MG63 (cell line): ENCODE measurements around the gene MPL. TPM values are rescaled to one million over a fixed set of nuclear protein-coding genes. Genes with fewer than 3 reads are reported as not detected.
A peak's percentile ranks its signal among the peaks of the same experiment; 100 is the strongest.

Experiments
- DNase-seq: peaks from one replicate; pipeline ENCODE4 v3.0.0-alpha.2; 2020
- H3K27me3 ChIP-seq: fragments of 250-450 bp; sonication (Bioruptor Pico); 2 replicates; pipeline ENCODE4 v1.5.1; 2020; ENCODE audit warnings: mild to moderate bottlenecking, moderate library complexity
- H3K36me3 ChIP-seq: fragments of 250-450 bp; sonication (Bioruptor Pico); 2 replicates; pipeline ENCODE4 v1.5.1; 2020; ENCODE audit warnings: mild to moderate bottlenecking, moderate library complexity
- H3K4me3 ChIP-seq: fragments of 250-450 bp; sonication (Bioruptor Pico); 2 replicates; pipeline ENCODE4 v1.5.1; 2020; ENCODE audit warnings: mild to moderate bottlenecking, moderate library complexity
- H3K9me3 ChIP-seq: fragments of 250-450 bp; sonication (Bioruptor Pico); 2 replicates; pipeline ENCODE4 v1.5.1; 2020; ENCODE audit warnings: mild to moderate bottlenecking, moderate library complexity
- total RNA-seq: library from RNA; depleted of rRNA; stranded (reverse); fragments of >200 nt; shearing (Covaris generic); gene quantifications from 2 replicates; pipeline ENCODE4 v1.2.3, GENCODE V29; 2014; ENCODE audit warnings: low replicate concordance; rRNA removed

Gene MPL
- not detected in 2 replicates for total RNA-seq

DNA sequence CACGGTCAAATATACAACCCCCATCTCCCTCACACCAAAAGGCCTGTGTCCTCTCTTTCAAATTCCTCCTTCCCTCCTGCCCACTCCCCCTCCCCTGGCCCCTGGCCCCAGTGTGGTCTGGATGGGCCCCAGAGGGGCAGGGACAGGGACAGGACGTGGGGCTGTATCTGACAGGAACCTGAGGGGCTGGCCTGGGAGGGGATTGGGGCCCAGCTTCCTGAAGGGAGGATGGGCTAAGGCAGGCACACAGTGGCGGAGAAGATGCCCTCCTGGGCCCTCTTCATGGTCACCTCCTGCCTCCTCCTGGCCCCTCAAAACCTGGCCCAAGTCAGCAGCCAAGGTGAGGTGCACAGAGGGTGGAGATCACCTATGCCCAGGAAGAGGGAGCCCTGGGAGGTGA, at the start of gene MPL:
Gene MPL, plus strand, starts transcription at position 231 of the 400 bp plus-strand sequence. Its CDS starts 31 bp downstream, at position 262.
- Histone ChIP-seq H3K27me3 (no peaks in the 10 kb centered on the region), H3K4me3 (no peak within 1 kb of the TSS), H3K36me3 (no peaks in the 10 kb centered on the region), H3K9me3 (no peaks in the 10 kb centered on the region)
- no peak for DNase-seq

GRCh38 chr1:43288058-43288784, 49.4 kb upstream of the MPL start:
- Histone ChIP-seq H3K9me3 (no peaks in the 10 kb centered on the region), H3K4me3 (no peak overlapping the region), H3K36me3 (no peaks in the 10 kb centered on the region), H3K27me3 (no peaks in the 10 kb centered on the region; the same call in 1 of the 2 replicates)
- DNase-seq = no peak

GRCh38 chr1:43288785-43289706, 48.6 kb upstream of the MPL start:
- DNase-seq = no peak
- no peaks in the 10 kb centered on the region; the same call in 1 of the 2 replicates for H3K27me3 ChIP-seq
- no peaks in the 10 kb centered on the region for H3K9me3 ChIP-seq
- no peak overlapping the region for H3K4me3 ChIP-seq
- H3K36me3 ChIP-seq = no peaks in the 10 kb centered on the region

DNA sequence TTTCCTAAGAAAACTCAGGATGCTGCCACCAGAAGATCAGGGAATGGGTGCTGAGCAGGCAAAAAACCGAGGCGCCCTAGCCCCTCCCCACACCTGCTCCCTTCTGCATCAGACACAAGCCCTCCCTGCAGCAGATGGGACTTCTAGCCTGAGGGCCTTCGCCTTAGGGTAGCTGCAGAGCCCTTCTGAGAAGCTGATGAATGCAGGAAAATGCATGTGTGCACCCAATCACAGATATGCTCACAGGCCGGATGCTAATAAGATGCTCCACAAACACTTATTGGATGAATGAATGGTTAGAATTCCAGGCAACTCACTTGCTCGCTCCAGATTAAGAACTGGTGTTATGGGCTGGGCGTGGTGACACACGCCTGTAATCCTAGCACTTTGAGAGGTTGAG, 45.4 kb upstream of the MPL start:
- no peak for DNase-seq
- no peaks in the 10 kb centered on the region for H3K36me3 ChIP-seq
- H3K4me3 ChIP-seq = no peak overlapping the region
- no peaks in the 10 kb centered on the region for H3K9me3 ChIP-seq
- H3K27me3 ChIP-seq = no peaks in the 10 kb centered on the region; the same call in 1 of the 2 replicates

DNA sequence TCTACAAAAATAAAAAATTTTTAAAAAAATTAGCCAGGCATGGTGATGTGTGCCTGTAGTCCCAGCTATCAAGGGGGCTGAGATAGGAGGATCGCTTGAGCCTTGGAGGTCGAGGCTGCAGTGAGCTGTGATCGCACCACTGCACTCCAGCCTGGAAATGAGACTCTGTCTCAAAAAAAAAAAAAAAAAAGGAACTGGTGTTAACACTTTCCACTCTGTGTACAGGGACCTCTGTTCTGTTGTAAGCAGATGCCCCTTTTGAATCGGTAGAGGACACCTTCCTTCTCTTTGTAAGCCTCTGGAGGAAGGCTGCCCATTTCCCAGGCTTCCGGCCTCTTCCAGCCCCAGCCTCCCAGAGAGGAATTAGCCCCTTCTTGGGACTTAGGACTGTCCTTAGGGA, 44.9 kb upstream of the MPL start:
- Histone ChIP-seq H3K9me3 (no peaks in the 10 kb centered on the region), H3K27me3 (no peaks in the 10 kb centered on the region; the same call in 1 of the 2 replicates), H3K4me3 (no peak overlapping the region), H3K36me3 (no peaks in the 10 kb centered on the region)
- no peak for DNase-seq

GRCh38 chr1:43293176-43293575, 44.4 kb upstream of the MPL start:
- DNase-seq = no peak
- Histone ChIP-seq H3K27me3 (no peaks in the 10 kb centered on the region; the same call in 1 of the 2 replicates), H3K4me3 (no peak overlapping the region), H3K9me3 (no peaks in the 10 kb centered on the region), H3K36me3 (no peaks in the 10 kb centered on the region)

GRCh38 chr1:43293896-43294760, 43.5 kb upstream of the MPL start:
- no peak for DNase-seq
- Histone ChIP-seq H3K4me3 (no peak overlapping the region), H3K27me3 (no peaks in the 10 kb centered on the region), H3K9me3 (no peaks in the 10 kb centered on the region), H3K36me3 (no peaks in the 10 kb centered on the region)

- no peaks in the 10 kb centered on the region for H3K27me3 ChIP-seq
- no peak for DNase-seq
- H3K4me3 ChIP-seq = no peak overlapping the region
- H3K9me3 ChIP-seq = no peaks in the 10 kb centered on the region
- no peaks in the 10 kb centered on the region for H3K36me3 ChIP-seq
Measured at GRCh38 chr1:43294761-43295160, 42.9 kb upstream of the MPL start.

DNA sequence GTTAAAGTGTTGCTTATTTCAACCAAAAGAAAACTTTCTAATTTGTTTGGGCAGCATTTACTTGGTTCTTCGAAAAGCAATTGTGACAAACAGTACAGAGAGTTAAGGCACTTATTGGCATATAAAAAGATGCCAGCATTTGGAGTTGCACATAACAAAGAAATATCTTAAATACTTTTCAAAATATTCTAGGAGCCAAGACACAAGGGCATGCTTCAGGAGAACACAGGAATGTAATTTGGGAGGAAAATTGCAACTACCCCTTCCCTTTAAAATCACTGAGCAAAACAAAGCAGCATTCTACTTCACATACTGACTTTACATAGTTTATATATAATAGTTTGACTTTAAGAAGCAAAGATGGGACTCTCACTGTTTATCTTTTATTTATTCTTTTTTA, 41.4 kb upstream of the MPL start:
- Histone ChIP-seq H3K9me3 (no peaks in the 10 kb centered on the region), H3K27me3 (no peaks in the 10 kb centered on the region), H3K36me3 (no peaks in the 10 kb centered on the region), H3K4me3 (no peak overlapping the region)
- DNase-seq = no peak

DNA sequence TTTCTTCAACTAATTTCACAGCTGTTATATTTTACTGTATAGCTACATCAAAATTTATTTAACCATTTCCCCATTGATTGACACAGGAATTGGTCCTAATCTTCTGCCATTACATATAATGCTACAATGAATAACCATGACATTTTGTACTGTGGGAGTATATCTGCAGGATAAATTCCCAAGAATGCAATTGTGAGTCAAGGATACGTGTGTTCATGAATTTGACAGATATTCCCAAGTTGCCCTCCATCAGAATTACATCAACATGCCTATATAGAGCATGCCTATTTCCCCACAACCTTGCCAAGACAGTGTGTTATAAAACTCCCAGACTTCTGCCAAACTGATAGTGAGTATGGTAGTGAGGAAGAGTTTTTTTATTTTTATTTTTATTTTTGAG, 39.6 kb upstream of the MPL start:
- no peak for DNase-seq
- no peaks in the 10 kb centered on the region for H3K27me3 ChIP-seq
- no peak overlapping the region for H3K4me3 ChIP-seq
- no peaks in the 10 kb centered on the region for H3K36me3 ChIP-seq
- no peaks in the 10 kb centered on the region for H3K9me3 ChIP-seq

DNA sequence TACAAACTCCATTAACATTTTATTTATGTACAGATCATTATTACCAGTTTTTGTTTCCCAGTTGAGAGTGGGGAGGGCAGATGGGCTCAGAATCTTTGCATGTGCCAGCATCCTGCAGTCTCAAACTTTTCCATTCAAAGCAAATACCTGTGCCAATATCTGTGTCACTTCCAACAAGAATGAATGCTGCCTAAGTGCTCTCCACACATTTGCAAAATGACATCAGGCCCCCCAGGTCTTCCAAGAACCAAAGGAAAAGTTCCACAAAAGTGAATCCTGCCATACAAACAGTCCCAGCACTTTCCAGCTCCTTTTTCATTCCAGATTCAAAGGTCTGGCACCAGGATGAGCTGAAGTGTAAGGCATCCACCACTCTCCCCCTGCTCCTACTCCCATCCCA, 38.5 kb upstream of the MPL start:
- no peak overlapping the region for H3K4me3 ChIP-seq
- no peak for DNase-seq
- no peaks in the 10 kb centered on the region for H3K9me3 ChIP-seq
- H3K36me3 ChIP-seq = no peaks in the 10 kb centered on the region
- no peaks in the 10 kb centered on the region for H3K27me3 ChIP-seq

DNA sequence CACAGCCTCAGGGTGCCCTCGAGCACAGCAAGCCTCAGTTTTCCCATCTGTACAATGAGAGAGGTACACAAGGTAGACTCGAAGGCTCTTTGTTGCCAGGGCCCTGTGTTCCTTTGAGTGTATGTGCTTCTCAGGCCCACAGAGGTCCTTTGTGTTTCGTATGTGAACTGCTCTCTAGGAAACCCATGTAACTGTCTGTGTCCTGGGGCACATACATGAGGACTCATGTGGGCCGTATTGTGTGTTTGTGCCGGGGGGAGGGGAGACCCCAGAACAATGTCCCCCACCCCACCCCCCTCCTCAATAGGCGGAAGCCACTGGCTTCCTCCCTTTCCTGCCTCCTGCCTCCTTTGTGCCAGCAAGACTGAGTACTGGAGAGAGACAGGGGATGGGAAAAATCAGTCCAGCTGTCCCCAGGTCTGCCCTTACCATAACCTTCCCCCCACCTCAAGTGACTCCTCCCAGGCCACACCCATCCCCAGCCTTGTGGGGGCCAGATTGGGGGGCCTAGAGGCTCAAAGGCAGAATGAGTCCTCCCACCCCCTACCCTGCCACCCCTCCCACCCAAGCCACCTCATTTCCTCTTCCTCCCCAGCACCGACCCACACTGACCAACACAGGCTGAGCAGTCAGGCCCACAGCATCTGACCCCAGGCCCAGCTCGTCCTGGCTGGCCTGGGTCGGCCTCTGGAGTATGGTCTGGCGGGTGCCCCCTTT, 37.1 kb upstream of the MPL start, which contains the start of gene TIE1:
Gene TIE1, plus strand, starts transcription at position 605 of the 717 bp plus-strand sequence. Its CDS starts 90 bp downstream, at position 695.
- H3K4me3 ChIP-seq = no peak within 1 kb of the TSS

DNA sequence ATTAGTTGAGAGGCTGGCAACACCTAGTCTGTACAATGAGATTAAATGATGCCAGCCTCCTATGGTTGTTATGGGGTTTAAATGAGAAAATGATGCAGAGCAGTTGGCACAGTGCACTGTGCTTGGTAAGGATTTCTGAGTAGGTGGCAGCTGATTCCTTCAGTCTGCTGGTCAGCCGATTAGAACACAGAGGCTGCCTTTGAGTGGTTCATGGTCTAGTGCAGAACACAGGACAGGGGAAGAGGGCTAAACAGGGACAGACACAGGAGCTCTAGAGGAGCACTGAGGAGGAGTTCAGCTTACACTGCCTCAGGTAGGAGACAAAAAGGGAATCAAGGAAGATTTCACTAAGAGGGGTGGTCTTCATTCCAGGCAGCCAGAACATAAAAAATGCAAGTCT, 35.4 kb upstream of the MPL start:
- no peak overlapping the region for H3K4me3 ChIP-seq
- no peaks in the 10 kb centered on the region for H3K27me3 ChIP-seq
- no peaks in the 10 kb centered on the region for H3K36me3 ChIP-seq
- no peak for DNase-seq
- no peaks in the 10 kb centered on the region for H3K9me3 ChIP-seq

More for the DNA sequence above, 37.1 kb upstream of the MPL start, which contains the start of gene TIE1:
- Histone ChIP-seq H3K27me3 (no peaks in the 10 kb centered on the region), H3K9me3 (no peaks in the 10 kb centered on the region), H3K36me3 (no peaks in the 10 kb centered on the region)
- DNase-seq = no peak

- Histone ChIP-seq H3K36me3 (no peaks in the 10 kb centered on the region), H3K9me3 (no peaks in the 10 kb centered on the region)
- DNase-seq = peak; percentile 23
Measured at GRCh38 chr1:43302721-43303470, 34.7 kb upstream of the MPL start.

More at GRCh38 chr1:43302721-43303470, 34.7 kb upstream of the MPL start:
- H3K4me3 ChIP-seq = no peak overlapping the region
- H3K27me3 ChIP-seq = no peaks in the 10 kb centered on the region
